SK-N-MC (cell line): ENCODE data around the gene CSRP1.
"Not testable (repeated sequence)": the region's sequence is repeated elsewhere in the genome, so short reads cannot be mapped to it uniquely, and the experiment has no call there.

Experiments used
- DNase-seq: peaks from one replicate; pipeline ENCODE4 v3.0.0-alpha.2; 2011; ENCODE audit warnings: low read depth, low spot score
- H3K27ac ChIP-seq: fragments of 200-600 bp; sonication (generic); 2 replicates; pipeline ENCODE4 v1.5.1; 2016; ENCODE audit warnings: mixed run types
- H3K36me3 ChIP-seq: fragments of 200-600 bp; sonication (generic); 2 replicates; pipeline ENCODE4 v1.6.1; 2017; ENCODE audit warnings: antibody characterized with exemption, low read length, mixed read lengths; ENCODE audit not compliant: insufficient read depth
- H3K4me3 ChIP-seq: fragments of 200-600 bp; sonication (generic); 2 replicates; pipeline ENCODE4 v1.5.1; 2016
- H3K9ac ChIP-seq: fragments of 200-600 bp; sonication (generic); 2 replicates; pipeline ENCODE4 v1.8.0; 2017; ENCODE audit warnings: mixed run types, mixed read lengths; ENCODE audit not compliant: insufficient read length
- H3K9me3 ChIP-seq: fragments of 200-600 bp; sonication (generic); 2 replicates; pipeline ENCODE4 v1.6.1; 2017; ENCODE audit warnings: low read depth, mild to moderate bottlenecking, antibody characterized with exemption, low read length, moderate library complexity, mixed read lengths
- EZH2 ChIP-seq: fragments of 200-600 bp; sonication (generic); IDR thresholded peaks from one replicate; pipeline ENCODE4 v1.6.1; 2017; ENCODE audit warnings: antibody characterized with exemption
- FOXP2 ChIP-seq: optimal IDR thresholded peaks from 2 replicates; pipeline ENCODE3; 2011; ENCODE audit warnings: mild to moderate bottlenecking, moderate library complexity; ENCODE audit not compliant: insufficient read depth; ENCODE audit errors: extremely low read length, control extremely low read depth
- POLR2AphosphoS5 ChIP-seq: IDR thresholded peaks from 2 replicates; pipeline ENCODE4 v1.6.1; 2012; ENCODE audit warnings: mild to moderate bottlenecking, low read depth, low read length, borderline replicate concordance

CSRP1 gene

GRCh38 chr1:201506557-201507359 is at the start of gene CSRP1:
Gene CSRP1, minus strand, starts transcription at chr1:201507123. Its CDS starts 10,820 bp downstream, at chr1:201496303.
- DNase-seq = no peak
- no peak for TF ChIP-seq POLR2AphosphoS5
- TF ChIP-seq EZH2 = no peak
- no peak for TF ChIP-seq FOXP2
- Histone ChIP-seq H3K4me3 (peak within 1 kb of the TSS; percentile 83), H3K9me3 (no peaks in the 10 kb centered on the region), H3K36me3 (no peaks in the 10 kb centered on the region; the same call in 1 of the 2 replicates), H3K27ac (peak within 1 kb of the TSS; percentile 76), H3K9ac (peak within 1 kb of the TSS; percentile 79)

- DNase-seq = no peak
- Histone ChIP-seq H3K9ac (no peak overlapping the region), H3K36me3 (no peaks in the 10 kb centered on the region), H3K27ac (no peak overlapping the region), H3K4me3 (no peak overlapping the region), H3K9me3 (no peaks in the 10 kb centered on the region)
- TF ChIP-seq EZH2 = no peak
- TF ChIP-seq FOXP2 = no peak
- no peak for TF ChIP-seq POLR2AphosphoS5
These were observed 48.6 kb upstream of the CSRP1 start for GRCh38 chr1:201555593-201555945.

GRCh38 chr1:201554789-201555592 is 48.1 kb upstream of the CSRP1 start:
- Histone ChIP-seq H3K9ac (no peak overlapping the region), H3K4me3 (no peak overlapping the region)

GRCh38 chr1:201554190-201554600 is 47.3 kb upstream of the CSRP1 start:
- Histone ChIP-seq H3K36me3 (no peaks in the 10 kb centered on the region), H3K27ac (no peak overlapping the region), H3K9me3 (no peaks in the 10 kb centered on the region), H3K4me3 (no peak overlapping the region), H3K9ac (no peak overlapping the region)
- TF ChIP-seq EZH2 = no peak
- TF ChIP-seq POLR2AphosphoS5 = no peak
- no peak for TF ChIP-seq FOXP2
- no peak for DNase-seq

More at GRCh38 chr1:201554789-201555592, 48.1 kb upstream of the CSRP1 start:
- TF ChIP-seq POLR2AphosphoS5 = no peak
- no peak for TF ChIP-seq FOXP2
- TF ChIP-seq EZH2 = no peak
- DNase-seq = no peak
- Histone ChIP-seq H3K9me3 (no peaks in the 10 kb centered on the region), H3K27ac (no peak overlapping the region), H3K36me3 (no peaks in the 10 kb centered on the region)

- Histone ChIP-seq H3K9me3 (no peaks in the 10 kb centered on the region), H3K36me3 (no peaks in the 10 kb centered on the region), H3K4me3 (no peak overlapping the region), H3K9ac (no peak overlapping the region), H3K27ac (no peak overlapping the region)
- TF ChIP-seq FOXP2 (no peak), EZH2 (no peak), POLR2AphosphoS5 (no peak)
- DNase-seq = no peak
These were observed 46.7 kb upstream of the CSRP1 start for GRCh38 chr1:201553496-201554189.

GRCh38 chr1:201552941-201553351 is 46.0 kb upstream of the CSRP1 start:
- Histone ChIP-seq H3K4me3 (no peak overlapping the region), H3K27ac (no peak overlapping the region), H3K9me3 (no peaks in the 10 kb centered on the region), H3K9ac (no peak overlapping the region), H3K36me3 (no peaks in the 10 kb centered on the region)
- no peak for DNase-seq
- no peak for TF ChIP-seq FOXP2
- no peak for TF ChIP-seq EZH2
- TF ChIP-seq POLR2AphosphoS5 = no peak

- Histone ChIP-seq H3K36me3 (no peaks in the 10 kb centered on the region), H3K4me3 (no peak overlapping the region), H3K27ac (peak overlapping the region; percentile 83), H3K9ac (no peak overlapping the region), H3K9me3 (no peaks in the 10 kb centered on the region)
- DNase-seq = no peak
- TF ChIP-seq EZH2 (no peak), POLR2AphosphoS5 (no peak), FOXP2 (no peak)
These were observed 45.2 kb upstream of the CSRP1 start for GRCh38 chr1:201551877-201552731.

- no peak for TF ChIP-seq POLR2AphosphoS5
- TF ChIP-seq EZH2 = no peak
- TF ChIP-seq FOXP2 = no peak
- H3K27ac ChIP-seq = peak overlapping the region; percentile 83
- DNase-seq = no peak
- H3K36me3 ChIP-seq = no peaks in the 10 kb centered on the region
- H3K9me3 ChIP-seq = no peaks in the 10 kb centered on the region
- H3K9ac ChIP-seq = no peak overlapping the region
- no peak overlapping the region for H3K4me3 ChIP-seq
These were observed 44.2 kb upstream of the CSRP1 start for GRCh38 chr1:201551096-201551495.

- not testable (repeated sequence) for H3K36me3 ChIP-seq, H3K27ac ChIP-seq, H3K9ac ChIP-seq, DNase-seq, H3K9me3 ChIP-seq, H3K4me3 ChIP-seq
These were observed 42.6 kb upstream of the CSRP1 start for GRCh38 chr1:201549522-201549921.
